GM23338 (cell line): ENCODE data around the gene TMEM63A. TPM values are rescaled to one million over a fixed set of nuclear protein-coding genes. Genes with fewer than 3 reads are reported as not detected.

Experiments used
- ATAC-seq: fragments of 200-7000 bp; cut with Tn5 transposase; 3 replicates; pipeline ENCODE4 v1.9.1; 2020
- DNase-seq: peaks from one replicate; pipeline ENCODE4 v3.0.0-alpha.2; 2015; ENCODE audit warnings: low spot score
- H2AFZ ChIP-seq: fragments of 200-600 bp; sonication (generic); 2 replicates; pipeline ENCODE4 v1.8.0; 2016; ENCODE audit warnings: antibody characterized with exemption, mild to moderate bottlenecking, moderate library complexity
- H3F3A ChIP-seq: fragments of 200-600 bp; sonication (generic); replicated peaks from 2 replicates; pipeline ENCODE4 v1.8.0; 2017; ENCODE audit warnings: antibody characterized with exemption, mixed run types, low read depth
- H3K27ac ChIP-seq: fragments of 200-600 bp; sonication (generic); 2 replicates; pipeline ENCODE4 v1.6.1; 2016; ENCODE audit warnings: low read depth
- H3K27me3 ChIP-seq: fragments of 200-600 bp; sonication (generic); 2 replicates; pipeline ENCODE4 v1.8.0; 2016; ENCODE audit warnings: mild to moderate bottlenecking, mixed run types, moderate library complexity; ENCODE audit not compliant: insufficient read depth
- H3K36me3 ChIP-seq: fragments of 200-600 bp; sonication (generic); 2 replicates; pipeline ENCODE4 v1.8.0; 2016; ENCODE audit warnings: mild to moderate bottlenecking; ENCODE audit not compliant: insufficient read depth
- H3K4me1 ChIP-seq: fragments of 200-600 bp; sonication (generic); 2 replicates; pipeline ENCODE4 v1.8.0; 2016; ENCODE audit warnings: mild to moderate bottlenecking, moderate library complexity; ENCODE audit not compliant: insufficient read depth
- H3K4me2 ChIP-seq: fragments of 200-600 bp; sonication (generic); 2 replicates; pipeline ENCODE4 v1.7.1; 2017; ENCODE audit warnings: mixed run types
- H3K4me3 ChIP-seq: fragments of 200-600 bp; sonication (generic); 2 replicates; pipeline ENCODE4 v1.6.1; 2016; ENCODE audit warnings: mixed run types
- H3K79me2 ChIP-seq: fragments of 200-600 bp; sonication (generic); replicated peaks from 2 replicates; pipeline ENCODE4 v1.8.0; 2017; ENCODE audit warnings: mild to moderate bottlenecking; ENCODE audit not compliant: insufficient read depth
- H3K9me2 ChIP-seq: fragments of 200-600 bp; sonication (generic); 2 replicates; pipeline ENCODE4 v1.8.0; 2017; ENCODE audit not compliant: insufficient read depth
- H4K20me1 ChIP-seq: fragments of 200-600 bp; sonication (generic); replicated peaks from 2 replicates; pipeline ENCODE4 v1.8.0; 2017; ENCODE audit warnings: mild to moderate bottlenecking; ENCODE audit not compliant: insufficient read depth
- H3K27ac Mint-ChIP-seq: 2 replicates; pipeline ENCODE4 v1.8.0; 2020; ENCODE audit warnings: inconsistent platforms, mild to moderate bottlenecking, moderate library complexity, mixed read lengths
- H3K27me3 Mint-ChIP-seq: 3 replicates; pipeline ENCODE4 v1.8.0; 2022; ENCODE audit warnings: low read depth, mild to moderate bottlenecking, moderate library complexity, mixed read lengths, inconsistent platforms; ENCODE audit not compliant: insufficient read depth, poor library complexity
- H3K36me3 Mint-ChIP-seq: 3 replicates; pipeline ENCODE4 v1.8.0; 2021; ENCODE audit warnings: low read depth, mild to moderate bottlenecking, inconsistent platforms, moderate library complexity, mixed read lengths
- H3K4me1 Mint-ChIP-seq: 3 replicates; pipeline ENCODE4 v1.8.0; 2020; ENCODE audit warnings: mild to moderate bottlenecking, inconsistent platforms, mixed read lengths
- H3K4me3 Mint-ChIP-seq: 3 replicates; pipeline ENCODE4 v1.8.0; 2021; ENCODE audit warnings: moderate library complexity, mild to moderate bottlenecking, inconsistent platforms, mixed read lengths
- H3K9me3 Mint-ChIP-seq: 3 replicates; pipeline ENCODE4 v1.8.0; 2020; ENCODE audit warnings: moderate library complexity, mild to moderate bottlenecking, inconsistent platforms, mixed read lengths
- CREB1 ChIP-seq: fragments of 250-450 bp; sonication (Bioruptor Pico); IDR thresholded peaks from 2 replicates; pipeline ENCODE4 v1.5.0; 2020; ENCODE audit warnings: low read depth, mild to moderate bottlenecking, moderate library complexity
- EZH2 ChIP-seq: fragments of 200-600 bp; sonication (generic); IDR thresholded peaks from one replicate; pipeline ENCODE4 v1.8.0; 2017; ENCODE audit warnings: antibody characterized with exemption, mild to moderate bottlenecking, low read depth; ENCODE audit not compliant: unreplicated experiment
- EZH2phosphoT487 ChIP-seq: fragments of 200-600 bp; sonication (generic); IDR thresholded peaks from one replicate; pipeline ENCODE4 v1.8.1; 2018; ENCODE audit warnings: antibody characterized with exemption; ENCODE audit not compliant: unreplicated experiment
- JUNB ChIP-seq: IDR thresholded peaks from one replicate; pipeline ENCODE4 v1.6.1; 2016; ENCODE audit warnings: antibody characterized with exemption; ENCODE audit not compliant: unreplicated experiment
- NANOG ChIP-seq: IDR thresholded peaks from 2 replicates; pipeline ENCODE4 v1.6.1; 2016; ENCODE audit warnings: antibody characterized with exemption, borderline replicate concordance
- POLR2AphosphoS5 ChIP-seq: IDR thresholded peaks from 2 replicates; pipeline ENCODE4 v1.6.1; 2016; ENCODE audit warnings: antibody characterized with exemption, low read depth
- ZNF331 ChIP-seq: fragments of 250-450 bp; sonication (Bioruptor Pico); IDR thresholded peaks from 2 replicates; pipeline ENCODE4 v1.5.0; 2020; ENCODE audit warnings: low read depth, mild to moderate bottlenecking, moderate library complexity
- polyA plus RNA-seq: library from polyadenylated mRNA; unstranded; fragments of >200 nt; fragmentation: Nextera tagmentation; extraction: Ambion mirVana; gene quantifications from 2 replicates; pipeline ENCODE4 v1.2.1, GENCODE V29; 2016
- total RNA-seq: library from RNA; depleted of rRNA; stranded (reverse); fragments of >200 nt; shearing (Covaris generic); gene quantifications from 2 replicates; pipeline ENCODE4 v1.2.3, GENCODE V29; 2014
- TF ChIP-seq, protein P1 (sequence below): IDR thresholded peaks from one replicate; pipeline ENCODE4 v1.6.1; 2018; ENCODE audit warnings: antibody characterized with exemption; ENCODE audit not compliant: unreplicated experiment
- TF ChIP-seq, protein P2 (sequence below), 2 experiments: fragments of 200-600 bp in 1 of 2; sonication (generic) in 1 of 2; conservative IDR thresholded peaks; 2 replicates each; pipeline versions ENCODE4 v1.5.1 to v1.6.1; 2016 to 2017; ENCODE audit warnings: antibody characterized with exemption in 2 of 2, low read depth in 2 of 2, mild to moderate bottlenecking in 2 of 2, moderate library complexity in 1 of 2
- TF ChIP-seq, protein P3 (sequence below): IDR thresholded peaks from 2 replicates; pipeline ENCODE4 v1.6.1; 2016; ENCODE audit warnings: antibody characterized with exemption

The TMEM63A gene
- total and polyA plus RNA-seq, 2 experiments from 2014 or later = 31.7 to 76.9 TPM

GRCh38 chr1:225918280-225918679 lies 36.1 kb upstream of the TMEM63A start (continued):
- TF ChIP-seq, protein P1, sequence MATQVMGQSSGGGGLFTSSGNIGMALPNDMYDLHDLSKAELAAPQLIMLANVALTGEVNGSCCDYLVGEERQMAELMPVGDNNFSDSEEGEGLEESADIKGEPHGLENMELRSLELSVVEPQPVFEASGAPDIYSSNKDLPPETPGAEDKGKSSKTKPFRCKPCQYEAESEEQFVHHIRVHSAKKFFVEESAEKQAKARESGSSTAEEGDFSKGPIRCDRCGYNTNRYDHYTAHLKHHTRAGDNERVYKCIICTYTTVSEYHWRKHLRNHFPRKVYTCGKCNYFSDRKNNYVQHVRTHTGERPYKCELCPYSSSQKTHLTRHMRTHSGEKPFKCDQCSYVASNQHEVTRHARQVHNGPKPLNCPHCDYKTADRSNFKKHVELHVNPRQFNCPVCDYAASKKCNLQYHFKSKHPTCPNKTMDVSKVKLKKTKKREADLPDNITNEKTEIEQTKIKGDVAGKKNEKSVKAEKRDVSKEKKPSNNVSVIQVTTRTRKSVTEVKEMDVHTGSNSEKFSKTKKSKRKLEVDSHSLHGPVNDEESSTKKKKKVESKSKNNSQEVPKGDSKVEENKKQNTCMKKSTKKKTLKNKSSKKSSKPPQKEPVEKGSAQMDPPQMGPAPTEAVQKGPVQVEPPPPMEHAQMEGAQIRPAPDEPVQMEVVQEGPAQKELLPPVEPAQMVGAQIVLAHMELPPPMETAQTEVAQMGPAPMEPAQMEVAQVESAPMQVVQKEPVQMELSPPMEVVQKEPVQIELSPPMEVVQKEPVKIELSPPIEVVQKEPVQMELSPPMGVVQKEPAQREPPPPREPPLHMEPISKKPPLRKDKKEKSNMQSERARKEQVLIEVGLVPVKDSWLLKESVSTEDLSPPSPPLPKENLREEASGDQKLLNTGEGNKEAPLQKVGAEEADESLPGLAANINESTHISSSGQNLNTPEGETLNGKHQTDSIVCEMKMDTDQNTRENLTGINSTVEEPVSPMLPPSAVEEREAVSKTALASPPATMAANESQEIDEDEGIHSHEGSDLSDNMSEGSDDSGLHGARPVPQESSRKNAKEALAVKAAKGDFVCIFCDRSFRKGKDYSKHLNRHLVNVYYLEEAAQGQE = no peak
- TF ChIP-seq POLR2AphosphoS5 = no peak
- no peak for TF ChIP-seq NANOG
- TF ChIP-seq CREB1 (CRISPR knock-in tag) = no peak
- TF ChIP-seq EZH2 = no peak
- TF ChIP-seq JUNB = no peak
- TF ChIP-seq, protein P2, sequence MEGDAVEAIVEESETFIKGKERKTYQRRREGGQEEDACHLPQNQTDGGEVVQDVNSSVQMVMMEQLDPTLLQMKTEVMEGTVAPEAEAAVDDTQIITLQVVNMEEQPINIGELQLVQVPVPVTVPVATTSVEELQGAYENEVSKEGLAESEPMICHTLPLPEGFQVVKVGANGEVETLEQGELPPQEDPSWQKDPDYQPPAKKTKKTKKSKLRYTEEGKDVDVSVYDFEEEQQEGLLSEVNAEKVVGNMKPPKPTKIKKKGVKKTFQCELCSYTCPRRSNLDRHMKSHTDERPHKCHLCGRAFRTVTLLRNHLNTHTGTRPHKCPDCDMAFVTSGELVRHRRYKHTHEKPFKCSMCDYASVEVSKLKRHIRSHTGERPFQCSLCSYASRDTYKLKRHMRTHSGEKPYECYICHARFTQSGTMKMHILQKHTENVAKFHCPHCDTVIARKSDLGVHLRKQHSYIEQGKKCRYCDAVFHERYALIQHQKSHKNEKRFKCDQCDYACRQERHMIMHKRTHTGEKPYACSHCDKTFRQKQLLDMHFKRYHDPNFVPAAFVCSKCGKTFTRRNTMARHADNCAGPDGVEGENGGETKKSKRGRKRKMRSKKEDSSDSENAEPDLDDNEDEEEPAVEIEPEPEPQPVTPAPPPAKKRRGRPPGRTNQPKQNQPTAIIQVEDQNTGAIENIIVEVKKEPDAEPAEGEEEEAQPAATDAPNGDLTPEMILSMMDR (conservative IDR thresholded peaks at IDR 0.05; ENCODE audit: low read depth in 2 of 2) = no peak

GRCh38 chr1:225917536-225917935 lies 35.4 kb upstream of the TMEM63A start:
- Histone ChIP-seq H3K36me3 (peaks cover 29% of the 10 kb centered on the region), H2AFZ (no peak overlapping the region), H3K4me1 (peaks cover 5% of the 10 kb centered on the region), H3F3A (peaks cover 12% of the 10 kb centered on the region; the same call in 1 of the 2 replicates), H3K9me2 (no peaks in the 10 kb centered on the region), H3K27ac (no peak overlapping the region), H3K4me3 (no peak overlapping the region), H3K27me3 (no peaks in the 10 kb centered on the region), H3K4me2 (no peak overlapping the region), H3K79me2 (peaks cover 8% of the 10 kb centered on the region), H4K20me1 (0 out of 2 replicates have a peak, but pooled peaks cover 5% of the 10 kb centered on the region)
- DNase-seq = no peak
- Mint-ChIP-seq H3K27me3 (peaks cover 5% of the 10 kb centered on the region), H3K4me1 (peaks cover 11% of the 10 kb centered on the region), H3K27ac (peak overlapping the region; percentile 41; the same call in 1 of the 2 replicates), H3K36me3 (peaks cover 57% of the 10 kb centered on the region), H3K4me3 (no peak overlapping the region), H3K9me3 (no peaks in the 10 kb centered on the region)
- no peak for ATAC-seq
- TF ChIP-seq, protein P2 (conservative IDR thresholded peaks at IDR 0.05; ENCODE audit: low read depth in 2 of 2) = no peak
- TF ChIP-seq, protein P3, sequence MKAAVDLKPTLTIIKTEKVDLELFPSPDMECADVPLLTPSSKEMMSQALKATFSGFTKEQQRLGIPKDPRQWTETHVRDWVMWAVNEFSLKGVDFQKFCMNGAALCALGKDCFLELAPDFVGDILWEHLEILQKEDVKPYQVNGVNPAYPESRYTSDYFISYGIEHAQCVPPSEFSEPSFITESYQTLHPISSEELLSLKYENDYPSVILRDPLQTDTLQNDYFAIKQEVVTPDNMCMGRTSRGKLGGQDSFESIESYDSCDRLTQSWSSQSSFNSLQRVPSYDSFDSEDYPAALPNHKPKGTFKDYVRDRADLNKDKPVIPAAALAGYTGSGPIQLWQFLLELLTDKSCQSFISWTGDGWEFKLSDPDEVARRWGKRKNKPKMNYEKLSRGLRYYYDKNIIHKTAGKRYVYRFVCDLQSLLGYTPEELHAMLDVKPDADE = no peak
- TF ChIP-seq EZH2phosphoT487 (no peak), EZH2 (no peak), ZNF331 (CRISPR knock-in tag) (no peak), POLR2AphosphoS5 (no peak)
